GM23338 (cell line): ENCODE data around the gene LEKR1. TPM values are rescaled to one million over a fixed set of nuclear protein-coding genes. Genes with fewer than 3 reads are reported as not detected.

Source experiments
- ATAC-seq: fragments of 200-7000 bp; cut with Tn5 transposase; 3 replicates; pipeline ENCODE4 v1.9.1; 2020
- DNase-seq: peaks from one replicate; pipeline ENCODE4 v3.0.0-alpha.2; 2015; ENCODE audit warnings: low spot score
- H2AFZ ChIP-seq: fragments of 200-600 bp; sonication (generic); 2 replicates; pipeline ENCODE4 v1.8.0; 2016; ENCODE audit warnings: antibody characterized with exemption, mild to moderate bottlenecking, moderate library complexity
- H3F3A ChIP-seq: fragments of 200-600 bp; sonication (generic); replicated peaks from 2 replicates; pipeline ENCODE4 v1.8.0; 2017; ENCODE audit warnings: antibody characterized with exemption, mixed run types, low read depth
- H3K27ac ChIP-seq: fragments of 200-600 bp; sonication (generic); 2 replicates; pipeline ENCODE4 v1.6.1; 2016; ENCODE audit warnings: low read depth
- H3K27me3 ChIP-seq: fragments of 200-600 bp; sonication (generic); 2 replicates; pipeline ENCODE4 v1.8.0; 2016; ENCODE audit warnings: mild to moderate bottlenecking, mixed run types, moderate library complexity; ENCODE audit not compliant: insufficient read depth
- H3K36me3 ChIP-seq: fragments of 200-600 bp; sonication (generic); 2 replicates; pipeline ENCODE4 v1.8.0; 2016; ENCODE audit warnings: mild to moderate bottlenecking; ENCODE audit not compliant: insufficient read depth
- H3K4me1 ChIP-seq: fragments of 200-600 bp; sonication (generic); 2 replicates; pipeline ENCODE4 v1.8.0; 2016; ENCODE audit warnings: mild to moderate bottlenecking, moderate library complexity; ENCODE audit not compliant: insufficient read depth
- H3K4me2 ChIP-seq: fragments of 200-600 bp; sonication (generic); 2 replicates; pipeline ENCODE4 v1.7.1; 2017; ENCODE audit warnings: mixed run types
- H3K4me3 ChIP-seq: fragments of 200-600 bp; sonication (generic); 2 replicates; pipeline ENCODE4 v1.6.1; 2016; ENCODE audit warnings: mixed run types
- H3K79me2 ChIP-seq: fragments of 200-600 bp; sonication (generic); replicated peaks from 2 replicates; pipeline ENCODE4 v1.8.0; 2017; ENCODE audit warnings: mild to moderate bottlenecking; ENCODE audit not compliant: insufficient read depth
- H3K9me2 ChIP-seq: fragments of 200-600 bp; sonication (generic); 2 replicates; pipeline ENCODE4 v1.8.0; 2017; ENCODE audit not compliant: insufficient read depth
- H4K20me1 ChIP-seq: fragments of 200-600 bp; sonication (generic); replicated peaks from 2 replicates; pipeline ENCODE4 v1.8.0; 2017; ENCODE audit warnings: mild to moderate bottlenecking; ENCODE audit not compliant: insufficient read depth
- H3K27ac Mint-ChIP-seq: 2 replicates; pipeline ENCODE4 v1.8.0; 2020; ENCODE audit warnings: inconsistent platforms, mild to moderate bottlenecking, moderate library complexity, mixed read lengths
- H3K27me3 Mint-ChIP-seq: 3 replicates; pipeline ENCODE4 v1.8.0; 2022; ENCODE audit warnings: low read depth, mild to moderate bottlenecking, moderate library complexity, mixed read lengths, inconsistent platforms; ENCODE audit not compliant: insufficient read depth, poor library complexity
- H3K36me3 Mint-ChIP-seq: 3 replicates; pipeline ENCODE4 v1.8.0; 2021; ENCODE audit warnings: low read depth, mild to moderate bottlenecking, inconsistent platforms, moderate library complexity, mixed read lengths
- H3K4me1 Mint-ChIP-seq: 3 replicates; pipeline ENCODE4 v1.8.0; 2020; ENCODE audit warnings: mild to moderate bottlenecking, inconsistent platforms, mixed read lengths
- H3K4me3 Mint-ChIP-seq: 3 replicates; pipeline ENCODE4 v1.8.0; 2021; ENCODE audit warnings: moderate library complexity, mild to moderate bottlenecking, inconsistent platforms, mixed read lengths
- H3K9me3 Mint-ChIP-seq: 3 replicates; pipeline ENCODE4 v1.8.0; 2020; ENCODE audit warnings: moderate library complexity, mild to moderate bottlenecking, inconsistent platforms, mixed read lengths
- CREB1 ChIP-seq: fragments of 250-450 bp; sonication (Bioruptor Pico); IDR thresholded peaks from 2 replicates; pipeline ENCODE4 v1.5.0; 2020; ENCODE audit warnings: low read depth, mild to moderate bottlenecking, moderate library complexity
- EZH2 ChIP-seq: fragments of 200-600 bp; sonication (generic); IDR thresholded peaks from one replicate; pipeline ENCODE4 v1.8.0; 2017; ENCODE audit warnings: antibody characterized with exemption, mild to moderate bottlenecking, low read depth; ENCODE audit not compliant: unreplicated experiment
- EZH2phosphoT487 ChIP-seq: fragments of 200-600 bp; sonication (generic); IDR thresholded peaks from one replicate; pipeline ENCODE4 v1.8.1; 2018; ENCODE audit warnings: antibody characterized with exemption; ENCODE audit not compliant: unreplicated experiment
- JUNB ChIP-seq: IDR thresholded peaks from one replicate; pipeline ENCODE4 v1.6.1; 2016; ENCODE audit warnings: antibody characterized with exemption; ENCODE audit not compliant: unreplicated experiment
- NANOG ChIP-seq: IDR thresholded peaks from 2 replicates; pipeline ENCODE4 v1.6.1; 2016; ENCODE audit warnings: antibody characterized with exemption, borderline replicate concordance
- POLR2AphosphoS5 ChIP-seq: IDR thresholded peaks from 2 replicates; pipeline ENCODE4 v1.6.1; 2016; ENCODE audit warnings: antibody characterized with exemption, low read depth
- STAT1 ChIP-seq: IDR thresholded peaks from one replicate; pipeline ENCODE4 v1.6.1; 2016; ENCODE audit warnings: antibody characterized with exemption; ENCODE audit not compliant: unreplicated experiment
- ZNF331 ChIP-seq: fragments of 250-450 bp; sonication (Bioruptor Pico); IDR thresholded peaks from 2 replicates; pipeline ENCODE4 v1.5.0; 2020; ENCODE audit warnings: low read depth, mild to moderate bottlenecking, moderate library complexity
- polyA plus RNA-seq: library from polyadenylated mRNA; unstranded; fragments of >200 nt; fragmentation: Nextera tagmentation; extraction: Ambion mirVana; gene quantifications from 2 replicates; pipeline ENCODE4 v1.2.1, GENCODE V29; 2016
- total RNA-seq: library from RNA; depleted of rRNA; stranded (reverse); fragments of >200 nt; shearing (Covaris generic); gene quantifications from 2 replicates; pipeline ENCODE4 v1.2.3, GENCODE V29; 2014
- TF ChIP-seq, protein P1 (sequence below): IDR thresholded peaks from 2 replicates; pipeline ENCODE4 v1.6.1; 2016; ENCODE audit warnings: antibody characterized with exemption
- TF ChIP-seq, protein P2 (sequence below), 2 experiments: fragments of 200-600 bp in 1 of 2; sonication (generic) in 1 of 2; conservative IDR thresholded peaks; 2 replicates each; pipeline versions ENCODE4 v1.5.1 to v1.6.1; 2016 to 2017; ENCODE audit warnings: antibody characterized with exemption in 2 of 2, low read depth in 2 of 2, mild to moderate bottlenecking in 2 of 2, moderate library complexity in 1 of 2
- TF ChIP-seq, protein P3 (sequence below): IDR thresholded peaks from one replicate; pipeline ENCODE4 v1.6.1; 2018; ENCODE audit warnings: antibody characterized with exemption; ENCODE audit not compliant: unreplicated experiment

The LEKR1 gene
- total and polyA plus RNA-seq, 2 experiments from 2014 or later: not detected

DNA sequence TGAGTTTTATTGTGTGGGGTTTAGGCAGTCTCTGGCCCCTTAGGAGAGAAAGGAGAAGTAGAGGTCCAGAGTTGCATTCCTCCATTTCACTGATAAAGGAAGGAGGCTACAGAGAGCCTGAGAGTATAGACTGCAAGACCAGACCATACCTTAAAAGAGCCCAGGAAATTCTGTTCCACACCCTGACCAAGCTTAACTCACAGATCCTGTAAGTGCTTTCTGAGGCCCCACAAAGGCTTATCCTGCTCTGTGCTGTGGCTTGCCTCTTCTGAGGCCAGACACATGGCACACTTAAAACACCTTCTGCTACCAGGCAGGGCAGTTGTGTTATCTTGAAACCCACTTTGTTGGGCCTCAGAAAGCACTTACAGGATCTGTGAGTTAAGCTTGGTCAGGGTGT, 39.2 kb upstream of the LEKR1 start (continued):
- TF ChIP-seq, protein P1, sequence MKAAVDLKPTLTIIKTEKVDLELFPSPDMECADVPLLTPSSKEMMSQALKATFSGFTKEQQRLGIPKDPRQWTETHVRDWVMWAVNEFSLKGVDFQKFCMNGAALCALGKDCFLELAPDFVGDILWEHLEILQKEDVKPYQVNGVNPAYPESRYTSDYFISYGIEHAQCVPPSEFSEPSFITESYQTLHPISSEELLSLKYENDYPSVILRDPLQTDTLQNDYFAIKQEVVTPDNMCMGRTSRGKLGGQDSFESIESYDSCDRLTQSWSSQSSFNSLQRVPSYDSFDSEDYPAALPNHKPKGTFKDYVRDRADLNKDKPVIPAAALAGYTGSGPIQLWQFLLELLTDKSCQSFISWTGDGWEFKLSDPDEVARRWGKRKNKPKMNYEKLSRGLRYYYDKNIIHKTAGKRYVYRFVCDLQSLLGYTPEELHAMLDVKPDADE: no peak
- TF ChIP-seq EZH2 (no peak), NANOG (no peak), POLR2AphosphoS5 (no peak), CREB1 (CRISPR knock-in tag) (no peak), EZH2phosphoT487 (no peak), STAT1 (no peak)
- TF ChIP-seq, protein P2, sequence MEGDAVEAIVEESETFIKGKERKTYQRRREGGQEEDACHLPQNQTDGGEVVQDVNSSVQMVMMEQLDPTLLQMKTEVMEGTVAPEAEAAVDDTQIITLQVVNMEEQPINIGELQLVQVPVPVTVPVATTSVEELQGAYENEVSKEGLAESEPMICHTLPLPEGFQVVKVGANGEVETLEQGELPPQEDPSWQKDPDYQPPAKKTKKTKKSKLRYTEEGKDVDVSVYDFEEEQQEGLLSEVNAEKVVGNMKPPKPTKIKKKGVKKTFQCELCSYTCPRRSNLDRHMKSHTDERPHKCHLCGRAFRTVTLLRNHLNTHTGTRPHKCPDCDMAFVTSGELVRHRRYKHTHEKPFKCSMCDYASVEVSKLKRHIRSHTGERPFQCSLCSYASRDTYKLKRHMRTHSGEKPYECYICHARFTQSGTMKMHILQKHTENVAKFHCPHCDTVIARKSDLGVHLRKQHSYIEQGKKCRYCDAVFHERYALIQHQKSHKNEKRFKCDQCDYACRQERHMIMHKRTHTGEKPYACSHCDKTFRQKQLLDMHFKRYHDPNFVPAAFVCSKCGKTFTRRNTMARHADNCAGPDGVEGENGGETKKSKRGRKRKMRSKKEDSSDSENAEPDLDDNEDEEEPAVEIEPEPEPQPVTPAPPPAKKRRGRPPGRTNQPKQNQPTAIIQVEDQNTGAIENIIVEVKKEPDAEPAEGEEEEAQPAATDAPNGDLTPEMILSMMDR (conservative IDR thresholded peaks at IDR 0.05; ENCODE audit: low read depth in 2 of 2): no peak

DNA sequence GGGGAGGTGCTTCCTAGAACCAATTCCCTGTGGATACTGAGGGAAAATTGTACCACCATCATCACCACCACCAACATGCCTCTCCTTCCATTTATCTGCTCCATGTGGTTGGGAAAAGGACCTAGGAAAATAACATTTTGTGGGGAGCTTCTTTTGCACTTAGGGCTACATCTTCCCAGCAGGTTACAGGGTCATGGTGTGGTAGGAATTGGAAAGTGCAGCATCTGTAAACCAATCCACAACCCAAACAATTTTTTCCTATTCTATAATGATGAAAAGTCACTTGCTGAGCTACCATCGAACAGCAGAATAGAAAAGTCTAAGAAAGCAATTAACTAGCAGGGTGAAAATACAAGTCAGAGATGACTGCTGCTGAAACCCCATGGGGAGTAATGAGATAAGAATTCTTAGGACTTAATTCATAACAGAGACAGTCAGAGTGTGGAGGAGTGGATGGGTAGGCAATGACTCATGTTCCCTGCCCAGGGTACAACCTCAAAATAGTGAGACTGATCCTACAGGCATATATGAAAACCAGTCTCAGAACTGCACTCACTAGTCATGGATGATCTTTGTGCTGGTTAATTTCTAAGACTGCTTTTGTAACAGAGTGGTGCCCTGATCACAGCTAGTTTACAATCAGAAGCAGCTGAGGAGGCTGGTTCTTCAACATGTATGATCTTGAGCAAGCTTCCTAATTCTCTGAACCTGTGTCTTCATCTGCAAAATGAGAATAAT, 38.1 kb upstream of the LEKR1 start:
- no peak for ATAC-seq
- no peak overlapping the region for H3K27ac Mint-ChIP-seq
- TF ChIP-seq CREB1 (CRISPR knock-in tag) (no peak), JUNB (no peak), EZH2 (no peak), POLR2AphosphoS5 (no peak), ZNF331 (CRISPR knock-in tag) (no peak)
- TF ChIP-seq, protein P3, sequence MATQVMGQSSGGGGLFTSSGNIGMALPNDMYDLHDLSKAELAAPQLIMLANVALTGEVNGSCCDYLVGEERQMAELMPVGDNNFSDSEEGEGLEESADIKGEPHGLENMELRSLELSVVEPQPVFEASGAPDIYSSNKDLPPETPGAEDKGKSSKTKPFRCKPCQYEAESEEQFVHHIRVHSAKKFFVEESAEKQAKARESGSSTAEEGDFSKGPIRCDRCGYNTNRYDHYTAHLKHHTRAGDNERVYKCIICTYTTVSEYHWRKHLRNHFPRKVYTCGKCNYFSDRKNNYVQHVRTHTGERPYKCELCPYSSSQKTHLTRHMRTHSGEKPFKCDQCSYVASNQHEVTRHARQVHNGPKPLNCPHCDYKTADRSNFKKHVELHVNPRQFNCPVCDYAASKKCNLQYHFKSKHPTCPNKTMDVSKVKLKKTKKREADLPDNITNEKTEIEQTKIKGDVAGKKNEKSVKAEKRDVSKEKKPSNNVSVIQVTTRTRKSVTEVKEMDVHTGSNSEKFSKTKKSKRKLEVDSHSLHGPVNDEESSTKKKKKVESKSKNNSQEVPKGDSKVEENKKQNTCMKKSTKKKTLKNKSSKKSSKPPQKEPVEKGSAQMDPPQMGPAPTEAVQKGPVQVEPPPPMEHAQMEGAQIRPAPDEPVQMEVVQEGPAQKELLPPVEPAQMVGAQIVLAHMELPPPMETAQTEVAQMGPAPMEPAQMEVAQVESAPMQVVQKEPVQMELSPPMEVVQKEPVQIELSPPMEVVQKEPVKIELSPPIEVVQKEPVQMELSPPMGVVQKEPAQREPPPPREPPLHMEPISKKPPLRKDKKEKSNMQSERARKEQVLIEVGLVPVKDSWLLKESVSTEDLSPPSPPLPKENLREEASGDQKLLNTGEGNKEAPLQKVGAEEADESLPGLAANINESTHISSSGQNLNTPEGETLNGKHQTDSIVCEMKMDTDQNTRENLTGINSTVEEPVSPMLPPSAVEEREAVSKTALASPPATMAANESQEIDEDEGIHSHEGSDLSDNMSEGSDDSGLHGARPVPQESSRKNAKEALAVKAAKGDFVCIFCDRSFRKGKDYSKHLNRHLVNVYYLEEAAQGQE: no peak

More for the DNA sequence above, 38.1 kb upstream of the LEKR1 start:
- H3K36me3 ChIP-seq: no peaks in the 10 kb centered on the region
- no peak overlapping the region for H3K4me3 ChIP-seq
- no peak overlapping the region for H3K27ac ChIP-seq
- peaks cover 6% of the 10 kb centered on the region; the same call in 1 of the 2 replicates for H3K4me1 ChIP-seq
- no peaks in the 10 kb centered on the region for H3K27me3 ChIP-seq
- Mint-ChIP-seq H3K27me3 (no peaks in the 10 kb centered on the region), H3K9me3 (no peaks in the 10 kb centered on the region), H3K4me1 (peaks cover 4% of the 10 kb centered on the region; the same call in 1 of the 3 replicates), H3K36me3 (no peaks in the 10 kb centered on the region), H3K4me3 (no peak overlapping the region)
- no peaks in the 10 kb centered on the region for H3K79me2 ChIP-seq
- H3F3A ChIP-seq: no peaks in the 10 kb centered on the region
- DNase-seq: no peak
- H3K4me2 ChIP-seq: peak overlapping the region; percentile 22; the same call in 1 of the 2 replicates
- H2AFZ ChIP-seq: no peak overlapping the region; the same call in 1 of the 2 replicates
- H3K9me2 ChIP-seq: no peaks in the 10 kb centered on the region; the same call in 1 of the 2 replicates
- no peaks in the 10 kb centered on the region for H4K20me1 ChIP-seq
